Mucosa of descending colon (tissue), 3 donors: Measurements from ENCODE around the gene CRACR2A. TPM values are rescaled to one million over a fixed set of nuclear protein-coding genes. Genes with fewer than 3 reads are reported as not detected.
A peak's percentile ranks its signal among the peaks of the same experiment; 100 is the strongest.

Source experiments
- ATAC-seq: fragments of 200-7000 bp; cut with Tn5 transposase; one replicate; pipeline ENCODE4 v1.9.1; 2020; ENCODE audit warnings: mild to moderate bottlenecking, moderate library complexity
- DNase-seq, 3 donors: peaks; one replicate each; pipeline ENCODE4 v3.0.0-alpha.2; 2020
- H3K36me3 ChIP-seq: fragments of 200-600 bp; one replicate; pipeline ENCODE4 v1.8.0; 2021; ENCODE audit warnings: low read depth, mild to moderate bottlenecking
- H3K4me1 ChIP-seq: fragments of 200-600 bp; one replicate; pipeline ENCODE4 v1.8.0; 2021; ENCODE audit warnings: low read depth, mild to moderate bottlenecking
- H3K4me3 ChIP-seq: fragments of 200-600 bp; one replicate; pipeline ENCODE4 v1.8.0; 2021; ENCODE audit warnings: mild to moderate bottlenecking
- H3K9me3 ChIP-seq: fragments of 200-600 bp; one replicate; pipeline ENCODE4 v1.8.0; 2021; ENCODE audit warnings: mild to moderate bottlenecking
- CTCF ChIP-seq: fragments of 200-600 bp; IDR thresholded peaks from one replicate; pipeline ENCODE4 v1.8.0; 2022; ENCODE audit warnings: antibody characterized with exemption, mild to moderate bottlenecking
- intact Hi-C, 2 donors: fragments of 100-400 bp; cut with DNase I in 1 of 2; cut with micrococcal nuclease in 1 of 2; formaldehyde crosslinking; loops; one replicate each; pipeline versions ENCODE4 v1.11.0 to v1.11.1; 2022; cut with DNase I, micrococcal nuclease
- total RNA-seq, 3 donors: library from RNA; stranded (reverse); fragmentation: NEBNext Ultra II Directional in 2 of 3; extraction: Animal tissue kit (Norgen Biotek cat#: 25700) in 2 of 3; gene quantifications; one replicate each; pipeline versions ENCODE4 v1.2.1 to v1.2.4, GENCODE V29; 2021 to 2023
- donor health status: DM: no; HTN: no; CAD: no; lungs with moderate emphysema.
- donor health status: DM: no; HTN: no; CAD: no.
- donor health status: DM: no; HTN: yes; CAD: no.

The CRACR2A gene
- total RNA-seq, 3 donors from 2014 or later = 26.9 to 72.5 (median 69.7) TPM

DNA sequence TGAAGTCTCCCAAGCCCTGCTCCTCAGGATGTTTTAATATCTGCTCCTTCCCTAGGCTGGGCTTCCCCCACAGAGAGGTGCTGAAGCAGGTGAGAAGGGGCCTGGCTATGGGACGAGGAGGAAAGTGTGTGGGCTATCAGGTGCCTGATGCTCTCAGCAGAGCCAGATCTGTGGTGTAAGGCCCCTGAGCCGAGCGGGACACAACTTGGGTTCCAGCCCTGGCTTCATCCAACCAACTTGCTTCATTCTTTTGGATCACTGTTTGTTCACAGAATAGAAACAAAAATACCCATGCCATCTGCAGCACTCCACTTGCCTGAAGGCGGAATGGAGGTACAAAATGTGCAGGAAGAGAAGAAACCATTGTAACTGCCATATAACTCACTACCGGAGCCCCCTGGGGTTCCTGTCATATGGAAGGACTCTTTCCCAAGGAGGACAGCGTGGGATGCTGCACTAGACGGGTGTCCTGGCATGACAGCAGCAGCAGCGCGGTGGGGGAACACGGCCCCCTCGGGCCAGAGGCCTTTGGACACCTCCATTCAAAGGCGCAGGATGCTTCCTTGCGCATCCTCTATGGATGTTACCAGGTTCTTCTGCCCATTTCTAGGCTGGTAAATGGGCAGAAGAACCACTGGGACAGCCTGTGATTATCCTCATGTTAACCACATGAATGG is 95.8 kb downstream of the CRACR2A start:
- ATAC-seq (no peak), DNase-seq (no peak)
- H3K4me1 ChIP-seq = no peaks in the 10 kb centered on the region
- H3K9me3 ChIP-seq = no peaks in the 10 kb centered on the region
- H3K36me3 ChIP-seq = no peaks in the 10 kb centered on the region
- no peak overlapping the region for H3K4me3 ChIP-seq
- no peak for TF ChIP-seq CTCF
- intact Hi-C loops = loop anchor here (5.0 to 10.0 kb wide), 2 partner anchors 118 to 120 kb away; no protein-coding TSS in a partner anchor

DNA sequence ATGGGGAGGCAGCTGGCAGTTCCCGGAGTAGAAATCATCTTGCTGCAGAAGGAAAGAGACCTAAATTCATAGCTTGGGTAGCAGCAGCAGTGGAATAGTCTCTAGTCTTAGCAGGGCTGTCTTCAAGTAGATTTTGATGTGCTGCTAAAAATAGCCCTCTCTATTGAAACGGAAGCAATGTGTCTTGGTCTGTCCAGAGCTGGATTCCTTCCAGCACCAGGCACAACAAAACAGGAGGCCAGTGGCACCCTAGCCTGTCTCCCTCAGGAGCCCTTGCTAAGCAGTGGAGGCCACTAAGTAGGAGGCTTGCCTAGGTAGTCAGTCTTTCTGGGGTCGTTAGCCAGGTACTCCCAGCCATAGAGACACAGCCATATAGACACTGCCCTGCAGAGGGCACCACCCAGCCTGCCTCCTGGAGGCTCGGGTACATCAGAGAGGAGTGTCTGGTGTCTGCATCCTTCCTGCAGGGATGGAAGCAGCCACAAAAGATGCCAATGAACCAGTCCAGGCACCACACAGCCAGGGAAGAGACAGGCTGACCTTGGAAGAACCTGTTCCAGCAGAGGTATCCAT is 97.5 kb downstream of the CRACR2A start:
- H3K9me3 ChIP-seq = no peaks in the 10 kb centered on the region
- no peaks in the 10 kb centered on the region for H3K4me1 ChIP-seq
- intact Hi-C loops = loop anchor here (5.0 to 10.0 kb wide), 2 partner anchors 119 to 122 kb away; no protein-coding TSS in a partner anchor
- no peak overlapping the region for H3K4me3 ChIP-seq
- no peak for TF ChIP-seq CTCF
- H3K36me3 ChIP-seq = no peaks in the 10 kb centered on the region
- DNase-seq (peak in 1 of 3 donors; percentile 19), ATAC-seq (peak; percentile 57)

- intact Hi-C loops = loop anchor here in 1 of 2 donors (10.0 kb wide), 1 partner anchor 123 kb away; no protein-coding TSS in a partner anchor
- TF ChIP-seq CTCF = no peak
- DNase-seq = no peak
Observed at GRCh38 chr12:3651585-3652424, 101.1 kb downstream of the CRACR2A start.

DNA sequence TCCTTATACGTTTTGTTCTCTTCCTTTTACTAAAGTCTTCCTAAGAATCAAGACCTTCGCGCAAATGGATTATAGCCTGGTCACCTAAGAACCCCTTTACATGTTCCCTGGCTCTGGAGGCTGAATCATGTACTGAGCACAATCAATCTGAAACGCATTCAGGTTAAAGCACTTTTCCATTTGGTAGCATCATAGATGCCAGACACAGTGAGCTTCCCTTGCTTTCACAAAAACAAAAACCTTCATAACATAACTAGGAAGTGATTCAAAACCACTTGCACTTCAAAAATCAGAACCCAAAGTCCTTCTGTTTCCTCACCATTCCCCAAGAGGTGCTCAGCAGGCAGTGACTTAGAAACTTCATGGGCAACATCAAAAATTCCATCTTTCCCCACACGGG is 105.4 kb downstream of the CRACR2A start:
- Histone ChIP-seq H3K4me1 (no peaks in the 10 kb centered on the region), H3K36me3 (no peaks in the 10 kb centered on the region), H3K9me3 (no peaks in the 10 kb centered on the region), H3K4me3 (no peak overlapping the region)
- DNase-seq = no peak
- ATAC-seq = no peak
- intact Hi-C loops = no loop called here
- TF ChIP-seq CTCF = no peak

More at GRCh38 chr12:3651585-3652424, 101.1 kb downstream of the CRACR2A start:
- Histone ChIP-seq H3K9me3 (no peaks in the 10 kb centered on the region), H3K36me3 (no peaks in the 10 kb centered on the region), H3K4me1 (no peaks in the 10 kb centered on the region), H3K4me3 (no peak overlapping the region)
- ATAC-seq = no peak

DNA sequence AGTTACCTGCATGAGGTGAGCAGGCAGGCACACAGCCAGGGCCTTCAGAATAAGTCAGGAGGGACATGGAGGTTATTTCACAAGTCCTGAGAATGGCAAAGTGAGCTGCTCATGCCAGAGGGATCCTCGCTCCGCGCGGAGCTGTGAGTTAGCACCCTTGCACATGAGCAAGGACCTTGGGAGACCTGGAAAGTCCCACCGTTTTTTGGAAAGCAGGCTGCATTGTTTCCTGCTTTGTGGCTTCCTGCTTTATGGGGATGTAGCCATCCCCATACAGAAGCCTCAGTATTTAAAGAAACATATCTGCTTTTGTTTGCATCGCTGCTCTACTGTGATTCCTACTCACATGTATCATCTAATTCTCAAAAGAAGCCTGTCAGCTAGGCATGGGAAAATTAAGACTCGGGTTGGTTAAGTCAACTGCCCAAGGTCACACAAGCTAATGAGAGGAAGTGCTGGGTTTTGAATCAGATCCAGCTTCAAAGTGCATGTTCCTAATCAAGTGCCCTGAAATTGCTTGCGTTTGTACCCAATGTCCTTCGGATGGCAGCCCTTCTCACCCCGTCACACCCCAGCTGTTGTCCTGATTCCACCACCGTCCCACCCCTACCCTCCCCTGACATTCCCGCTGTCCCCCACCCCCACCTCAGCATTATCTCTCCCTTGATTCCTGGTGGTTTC is 106.2 kb downstream of the CRACR2A start:
- DNase-seq = no peak
- no peak overlapping the region for H3K4me3 ChIP-seq

More for the DNA sequence above, 106.2 kb downstream of the CRACR2A start:
- intact Hi-C loops = no loop called here
- TF ChIP-seq CTCF = no peak
- no peak for ATAC-seq
- Histone ChIP-seq H3K36me3 (no peaks in the 10 kb centered on the region), H3K9me3 (no peaks in the 10 kb centered on the region), H3K4me1 (no peaks in the 10 kb centered on the region)
